H9 (cell line): ENCODE data around the gene LMOD3. TPM values are rescaled to one million over a fixed set of nuclear protein-coding genes. Genes with fewer than 3 reads are reported as not detected.

Experiments used
- DNase-seq: peaks from one replicate; pipeline ENCODE4 v3.0.0-alpha.2; 2017
- H2AFZ ChIP-seq: one replicate; pipeline ENCODE4 v1.6.1; 2013; ENCODE audit warnings: mild to moderate bottlenecking, low read length, control low read depth, moderate library complexity
- H2AK5ac ChIP-seq: 2 replicates; pipeline ENCODE4 v1.6.1; 2013; ENCODE audit warnings: low read length, control low read depth, mixed read lengths; ENCODE audit not compliant: insufficient read length
- H2BK120ac ChIP-seq: one replicate; pipeline ENCODE4 v1.6.1; 2013; ENCODE audit warnings: low read depth, mild to moderate bottlenecking, low read length, control low read depth, inconsistent platforms; ENCODE audit not compliant: poor library complexity, severe bottlenecking
- H2BK12ac ChIP-seq: 2 replicates; pipeline ENCODE4 v1.6.1; 2013; ENCODE audit warnings: low read length, control low read depth, mixed read lengths, low read depth; ENCODE audit not compliant: insufficient read length
- H2BK15ac ChIP-seq: 2 replicates; pipeline ENCODE4 v1.6.1; 2013; ENCODE audit warnings: low read depth, low read length, control low read depth
- H2BK20ac ChIP-seq: one replicate; pipeline ENCODE4 v1.6.1; 2013; ENCODE audit warnings: low read depth, mild to moderate bottlenecking, low read length, control low read depth, inconsistent platforms; ENCODE audit not compliant: poor library complexity, severe bottlenecking
- H2BK5ac ChIP-seq: 2 replicates; pipeline ENCODE4 v1.6.1; 2013; ENCODE audit warnings: low read length, control low read depth, mixed read lengths; ENCODE audit not compliant: insufficient read length
- H3K14ac ChIP-seq: 2 replicates; pipeline ENCODE4 v1.6.1; 2013; ENCODE audit warnings: low read length, control low read depth; ENCODE audit not compliant: insufficient read depth
- H3K18ac ChIP-seq: 2 replicates; pipeline ENCODE4 v1.6.1; 2013; ENCODE audit warnings: low read depth, mild to moderate bottlenecking, mixed read lengths, low read length, control low read depth; ENCODE audit not compliant: insufficient read length
- H3K23ac ChIP-seq: 2 replicates; pipeline ENCODE4 v1.6.1; 2013; ENCODE audit warnings: low read length, control low read depth, mixed read lengths, low read depth; ENCODE audit not compliant: insufficient read length
- H3K23me2 ChIP-seq: 2 replicates; pipeline ENCODE4 v1.6.1; 2013; ENCODE audit warnings: low read depth, mild to moderate bottlenecking, mixed read lengths, low read length, control low read depth; ENCODE audit not compliant: insufficient read length, poor library complexity, severe bottlenecking
- H3K27ac ChIP-seq: 2 replicates; pipeline ENCODE4 v1.5.1; 2013; ENCODE audit warnings: low read length, control low read depth, mixed read lengths, low read depth; ENCODE audit not compliant: insufficient read length
- H3K27me3 ChIP-seq: 2 replicates; pipeline ENCODE4 v1.6.1; 2013; ENCODE audit warnings: low read length, control low read depth, inconsistent platforms; ENCODE audit not compliant: insufficient read depth
- H3K4ac ChIP-seq: 2 replicates; pipeline ENCODE4 v1.6.1; 2013; ENCODE audit warnings: low read depth, mild to moderate bottlenecking, control low read depth, inconsistent platforms, low read length, moderate library complexity
- H3K4me1 ChIP-seq: 2 replicates; pipeline ENCODE4 v1.6.1; 2013; ENCODE audit warnings: low read length, control low read depth, inconsistent platforms; ENCODE audit not compliant: insufficient read depth
- H3K4me2 ChIP-seq: 2 replicates; pipeline ENCODE4 v1.6.1; 2013; ENCODE audit warnings: low read length, control low read depth, mixed read lengths; ENCODE audit not compliant: insufficient read length, insufficient read depth
- H3K56ac ChIP-seq: 2 replicates; pipeline ENCODE4 v1.6.1; 2013; ENCODE audit warnings: low read depth, mild to moderate bottlenecking, mixed read lengths, low read length, control low read depth; ENCODE audit not compliant: insufficient read length
- H3K79me1 ChIP-seq: 2 replicates; pipeline ENCODE4 v1.6.1; 2013; ENCODE audit warnings: low read depth, mild to moderate bottlenecking, moderate library complexity, low read length, control low read depth, inconsistent platforms; ENCODE audit not compliant: insufficient read depth, poor library complexity, severe bottlenecking
- H3K79me2 ChIP-seq: 2 replicates; pipeline ENCODE4 v1.6.1; 2013; ENCODE audit warnings: low read length, control low read depth, inconsistent platforms; ENCODE audit not compliant: insufficient read depth
- H3K9ac ChIP-seq: 2 replicates; pipeline ENCODE4 v1.6.1; 2013; ENCODE audit warnings: low read length, control low read depth, mixed read lengths; ENCODE audit not compliant: insufficient read length; ENCODE audit errors: extremely low read depth
- H3K9me3 ChIP-seq: one replicate; pipeline ENCODE4 v1.6.1; 2013; ENCODE audit warnings: low read depth, low read length, inconsistent platforms; ENCODE audit not compliant: control insufficient read depth
- H3T11ph ChIP-seq: one replicate; pipeline ENCODE4 v1.6.1; 2013; ENCODE audit warnings: mild to moderate bottlenecking, low read length, control low read depth, inconsistent platforms
- H4K20me1 ChIP-seq: one replicate; pipeline ENCODE4 v1.6.1; 2013; ENCODE audit not compliant: control insufficient read depth, insufficient read length, insufficient read depth
- H4K5ac ChIP-seq: 2 replicates; pipeline ENCODE4 v1.6.1; 2013; ENCODE audit warnings: low read depth, mild to moderate bottlenecking, mixed read lengths, low read length, control low read depth; ENCODE audit not compliant: insufficient read length
- H4K8ac ChIP-seq: replicated peaks from 2 replicates; pipeline ENCODE4 v1.6.1; 2013; ENCODE audit warnings: low read length, control low read depth, mixed read lengths, low read depth; ENCODE audit not compliant: insufficient read length
- H4K91ac ChIP-seq: 2 replicates; pipeline ENCODE4 v1.6.1; 2013; ENCODE audit warnings: low read depth, mild to moderate bottlenecking, moderate library complexity, mixed read lengths, low read length, control low read depth; ENCODE audit not compliant: insufficient read length
- H3K27ac Mint-ChIP-seq, 3 experiments: 2 replicates in 2 of 3; 3 replicates in 1 of 3; pipeline ENCODE4 v1.8.0; 2020 to 2021; ENCODE audit warnings: mixed read lengths in 3 of 3, mild to moderate bottlenecking in 1 of 3, moderate library complexity in 1 of 3
- H3K27me3 Mint-ChIP-seq: 2 replicates; pipeline ENCODE4 v1.8.0; 2021; ENCODE audit warnings: low read depth, mild to moderate bottlenecking, moderate library complexity, mixed read lengths
- H3K36me3 Mint-ChIP-seq, 3 experiments: 2 replicates in 2 of 3; 3 replicates in 1 of 3; pipeline ENCODE4 v1.8.0; 2020 to 2021; ENCODE audit warnings: low read depth in 3 of 3, mixed read lengths in 3 of 3; ENCODE audit not compliant: insufficient read depth in 1 of 3
- H3K4me1 Mint-ChIP-seq, 2 experiments: 2 replicates each; pipeline ENCODE4 v1.8.0; 2020; ENCODE audit warnings: mixed read lengths in 2 of 2
- H3K4me3 Mint-ChIP-seq, 2 experiments: 2 replicates in 1 of 2; 3 replicates in 1 of 2; pipeline ENCODE4 v1.8.0; 2020 to 2021; ENCODE audit warnings: mild to moderate bottlenecking in 2 of 2, mixed read lengths in 2 of 2, moderate library complexity in 1 of 2
- H3K9me3 Mint-ChIP-seq, 2 experiments: 2 replicates in 1 of 2; 3 replicates in 1 of 2; pipeline ENCODE4 v1.8.0; 2020; ENCODE audit warnings: mild to moderate bottlenecking in 2 of 2, mixed read lengths in 2 of 2, moderate library complexity in 1 of 2
- WGBS: extraction: QIAGEN DNeasy Blood & Tissue Kit; methylation state at CpG from one replicate; pipeline ENCODE4 v1.1.7; 2013; ENCODE audit warnings: missing lambda C conversion rate, low lambda C conversion rate, mixed read lengths; ENCODE audit not compliant: insufficient read length; ENCODE audit errors: extremely low coverage; 5-methylcytosine and 5-hydroxymethylcytosine counted together
- total RNA-seq: library from RNA; stranded (reverse); gene quantifications from 2 replicates; pipeline ENCODE4 v1.2.1, GENCODE V29; 2021
- TF ChIP-seq, protein P1 (sequence below): fragments of 200-600 bp; sonication (generic); conservative IDR thresholded peaks from 3 replicates; pipeline ENCODE4 v1.8.0; 2021; ENCODE audit warnings: antibody characterized with exemption, mild to moderate bottlenecking

LMOD3 gene
- total RNA-seq, 1 experiment from 2014 or later: not detected

DNA sequence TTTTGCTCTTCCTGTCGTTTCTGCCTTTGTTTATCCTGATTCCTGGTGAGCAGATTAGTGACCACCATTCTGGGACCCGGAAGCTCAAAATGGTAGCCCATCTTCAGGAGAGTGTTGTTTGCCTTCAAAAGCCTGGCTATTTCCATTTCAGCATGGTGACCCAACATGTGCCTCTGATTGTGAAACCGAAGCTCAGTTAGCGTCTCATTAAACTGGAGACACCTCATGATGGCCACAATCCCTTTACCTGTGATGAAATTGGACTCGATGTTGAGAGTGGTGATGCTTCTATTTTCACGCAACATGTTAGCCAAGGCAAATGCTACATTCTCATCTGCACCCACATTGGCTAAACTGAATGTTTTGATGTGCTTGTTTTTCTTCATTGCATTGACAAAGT, 3.3 kb downstream of the LMOD3 start:
- Histone ChIP-seq H3K23me2 (no peaks in the 10 kb centered on the region), H3K4me1 (no peaks in the 10 kb centered on the region; the same call in 1 of the 2 replicates), H4K20me1 (no peaks in the 10 kb centered on the region), H2BK15ac (no peak overlapping the region), H2BK20ac (no peak overlapping the region), H3K9ac (no peak overlapping the region), H3K23ac (no peak overlapping the region), H3K56ac (no peak overlapping the region), H3T11ph (no peak overlapping the region), H3K4me2 (no peak overlapping the region), H2BK120ac (no peak overlapping the region), H3K27me3 (no peaks in the 10 kb centered on the region), H3K14ac (no peak overlapping the region), H2BK12ac (no peak overlapping the region), H2AFZ (no peak overlapping the region), H3K4ac (no peak overlapping the region), H3K27ac (no peak overlapping the region), H3K9me3 (no peaks in the 10 kb centered on the region), H3K79me2 (no peaks in the 10 kb centered on the region), H4K91ac (no peak overlapping the region), H4K5ac (no peak overlapping the region), H3K18ac (no peak overlapping the region), H2AK5ac (no peak overlapping the region), H2BK5ac (no peak overlapping the region), H3K79me1 (no peaks in the 10 kb centered on the region), H4K8ac (no peak overlapping the region)
- Mint-ChIP-seq H3K27ac (no peak overlapping the region; a peak in 1 of 7 replicates), H3K27me3 (no peaks in the 10 kb centered on the region), H3K9me3 (no peaks in the 10 kb centered on the region), H3K4me1 (peaks cover 0 to 6% of the 10 kb centered on the region in 2 experiments; a peak in 2 of 4 replicates), H3K4me3 (no peak overlapping the region), H3K36me3 (no peaks in the 10 kb centered on the region)
- WGBS: no CpG with 5 or more reads among the region's 6 CpGs
- TF ChIP-seq, protein P1, sequence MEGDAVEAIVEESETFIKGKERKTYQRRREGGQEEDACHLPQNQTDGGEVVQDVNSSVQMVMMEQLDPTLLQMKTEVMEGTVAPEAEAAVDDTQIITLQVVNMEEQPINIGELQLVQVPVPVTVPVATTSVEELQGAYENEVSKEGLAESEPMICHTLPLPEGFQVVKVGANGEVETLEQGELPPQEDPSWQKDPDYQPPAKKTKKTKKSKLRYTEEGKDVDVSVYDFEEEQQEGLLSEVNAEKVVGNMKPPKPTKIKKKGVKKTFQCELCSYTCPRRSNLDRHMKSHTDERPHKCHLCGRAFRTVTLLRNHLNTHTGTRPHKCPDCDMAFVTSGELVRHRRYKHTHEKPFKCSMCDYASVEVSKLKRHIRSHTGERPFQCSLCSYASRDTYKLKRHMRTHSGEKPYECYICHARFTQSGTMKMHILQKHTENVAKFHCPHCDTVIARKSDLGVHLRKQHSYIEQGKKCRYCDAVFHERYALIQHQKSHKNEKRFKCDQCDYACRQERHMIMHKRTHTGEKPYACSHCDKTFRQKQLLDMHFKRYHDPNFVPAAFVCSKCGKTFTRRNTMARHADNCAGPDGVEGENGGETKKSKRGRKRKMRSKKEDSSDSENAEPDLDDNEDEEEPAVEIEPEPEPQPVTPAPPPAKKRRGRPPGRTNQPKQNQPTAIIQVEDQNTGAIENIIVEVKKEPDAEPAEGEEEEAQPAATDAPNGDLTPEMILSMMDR: no peak
- DNase-seq: no peak
